Measurements from ENCODE around the gene BANP. TPM values are rescaled to one million over a fixed set of nuclear protein-coding genes. Genes with fewer than 3 reads are reported as not detected.

Gene BANP
- total RNA-seq, 2 experiments from 2014 or later: 39.6 to 58.0 TPM

DNA sequence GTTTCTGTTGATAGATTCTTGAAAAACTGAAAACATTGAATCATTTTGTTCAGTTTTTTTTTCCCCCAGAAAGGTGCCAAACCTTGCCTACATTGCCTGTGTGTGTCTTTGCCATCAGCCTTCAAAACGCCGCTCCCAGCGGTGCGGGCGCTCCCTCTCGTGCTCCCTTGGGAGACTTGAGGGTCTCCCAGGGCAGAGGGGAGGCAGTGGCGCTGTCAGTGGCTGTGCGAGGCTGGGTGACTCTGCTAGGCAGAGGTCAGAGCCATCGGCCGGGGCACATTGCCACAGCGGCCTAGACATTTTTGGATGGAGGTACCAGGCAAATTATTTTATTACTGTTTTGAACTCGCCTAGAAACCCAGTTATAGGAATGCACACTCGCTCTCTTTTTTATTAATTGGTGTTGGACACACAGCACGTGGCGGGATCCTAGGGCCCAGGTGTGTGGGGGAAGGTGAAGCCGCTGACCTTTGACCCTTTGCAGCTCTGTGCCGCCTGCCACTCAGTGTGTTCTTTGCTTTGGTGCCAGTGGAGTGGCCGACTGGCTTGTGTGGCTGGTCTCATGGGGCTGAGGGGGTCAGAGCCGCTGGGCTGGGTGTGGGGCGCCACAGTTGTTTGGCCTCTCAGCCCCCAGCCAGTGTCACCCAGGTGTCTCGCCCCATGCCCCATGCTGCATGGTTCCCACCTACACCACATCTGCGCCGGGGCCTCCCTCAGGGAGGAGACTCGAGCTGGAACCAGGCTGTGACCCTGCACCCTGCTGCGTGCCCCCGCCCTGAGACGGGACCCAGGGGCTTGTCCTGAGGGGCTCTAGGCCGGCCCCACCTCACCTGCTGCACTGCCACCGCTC, 115.7 kb downstream of the BANP start:
- H3K36me3 ChIP-seq (ENCODE audit: insufficient read depth, low read length): peaks cover 11% of the 10 kb centered on the region; the same call in 1 of the 2 replicates
- H3K79me2 ChIP-seq (ENCODE audit: insufficient read depth, low read depth, low read length): no peaks in the 10 kb centered on the region
- no peak overlapping the region for H3K4me2 ChIP-seq (ENCODE audit: low read length)
- no peak overlapping the region for H2AFZ ChIP-seq (ENCODE audit: low read length)
- TF ChIP-seq EZH2phosphoT487 (IDR thresholded peaks at IDR 0.05; ENCODE audit: borderline replicate concordance, low read depth, low read length): no peak
- no peak for TF ChIP-seq CTCF (conservative IDR thresholded peaks at IDR 0.05; ENCODE audit: low read length)
- no peak for DNase-seq (ENCODE audit: low spot score)
- no TSS peak for BruUV-seq (replicated peaks)
- no peaks in the 10 kb centered on the region for H3K9me2 ChIP-seq (ENCODE audit: insufficient read depth, low read length)
- H3K4me3 ChIP-seq (ENCODE audit: low read depth, low read length, poor library complexity, severe bottlenecking): no peak overlapping the region
- H3K4me1 ChIP-seq (ENCODE audit: insufficient read depth, low read length, poor library complexity, severe bottlenecking): peaks cover 29% of the 10 kb centered on the region
- H4K20me1 ChIP-seq (ENCODE audit: insufficient read depth, low read length): no peaks in the 10 kb centered on the region
- intact Hi-C loops (cut with micrococcal nuclease; ENCODE audit: unreplicated experiment): no loop called here
- H3K27ac ChIP-seq (ENCODE audit: low read depth, low read length, poor library complexity, severe bottlenecking): no peak overlapping the region
- no peaks in the 10 kb centered on the region for H3K9me3 ChIP-seq (ENCODE audit: low read length)
- CTCF ChIA-PET (ENCODE audit: unreplicated experiment): no interaction called here
- POLR2A ChIA-PET: no interaction called here

GRCh38 chr16:88067530-88068411, 116.5 kb downstream of the BANP start:
- H3K4me1 ChIP-seq (ENCODE audit: insufficient read depth, low read length, poor library complexity, severe bottlenecking): peaks cover 29% of the 10 kb centered on the region
- no peak overlapping the region for H3K27ac ChIP-seq (ENCODE audit: low read depth, low read length, poor library complexity, severe bottlenecking)
- H3K79me2 ChIP-seq (ENCODE audit: insufficient read depth, low read depth, low read length): no peaks in the 10 kb centered on the region
- H2AFZ ChIP-seq (ENCODE audit: low read length): no peak overlapping the region
- POLR2A ChIA-PET: no interaction called here
- peaks cover 11% of the 10 kb centered on the region; the same call in 1 of the 2 replicates for H3K36me3 ChIP-seq (ENCODE audit: insufficient read depth, low read length)
- H3K4me2 ChIP-seq (ENCODE audit: low read length): no peak overlapping the region; the same call in 1 of the 2 replicates
- H3K9me2 ChIP-seq (ENCODE audit: insufficient read depth, low read length): no peaks in the 10 kb centered on the region
- H4K20me1 ChIP-seq (ENCODE audit: insufficient read depth, low read length): no peaks in the 10 kb centered on the region
- no peak overlapping the region for H3K4me3 ChIP-seq (ENCODE audit: low read depth, low read length, poor library complexity, severe bottlenecking)
- TF ChIP-seq EZH2phosphoT487 (IDR thresholded peaks at IDR 0.05; ENCODE audit: borderline replicate concordance, low read depth, low read length): no peak
- TF ChIP-seq CTCF (conservative IDR thresholded peaks at IDR 0.05; ENCODE audit: low read length): no peak
- intact Hi-C loops (cut with micrococcal nuclease; ENCODE audit: unreplicated experiment): loop anchor here (2.0 kb wide), 1 partner anchor 117 kb away; the partner anchor contains the start of gene BANP
- DNase-seq (ENCODE audit: low spot score): no peak
- no peaks in the 10 kb centered on the region for H3K9me3 ChIP-seq (ENCODE audit: low read length)
- BruUV-seq (replicated peaks): no TSS peak
- CTCF ChIA-PET (ENCODE audit: unreplicated experiment): no interaction called here
